GM18507 (cell line): Measurements from ENCODE around the gene EFCAB12.
"Not testable (repeated sequence)": the region's sequence is repeated elsewhere in the genome, so short reads cannot be mapped to it uniquely, and the experiment has no call there.

Source experiments
- DNase-seq: peaks from one replicate; pipeline ENCODE4 v3.0.0; 2011; ENCODE audit warnings: low read depth; ENCODE audit not compliant: insufficient read length; ENCODE audit errors: extremely low spot score
- FAIRE-seq: peaks from 2 replicates; lab custom pipeline; 2011; peaks lifted over from hg19 to GRCh38; lab: Jason Lieb, UNC

EFCAB12 gene

DNA sequence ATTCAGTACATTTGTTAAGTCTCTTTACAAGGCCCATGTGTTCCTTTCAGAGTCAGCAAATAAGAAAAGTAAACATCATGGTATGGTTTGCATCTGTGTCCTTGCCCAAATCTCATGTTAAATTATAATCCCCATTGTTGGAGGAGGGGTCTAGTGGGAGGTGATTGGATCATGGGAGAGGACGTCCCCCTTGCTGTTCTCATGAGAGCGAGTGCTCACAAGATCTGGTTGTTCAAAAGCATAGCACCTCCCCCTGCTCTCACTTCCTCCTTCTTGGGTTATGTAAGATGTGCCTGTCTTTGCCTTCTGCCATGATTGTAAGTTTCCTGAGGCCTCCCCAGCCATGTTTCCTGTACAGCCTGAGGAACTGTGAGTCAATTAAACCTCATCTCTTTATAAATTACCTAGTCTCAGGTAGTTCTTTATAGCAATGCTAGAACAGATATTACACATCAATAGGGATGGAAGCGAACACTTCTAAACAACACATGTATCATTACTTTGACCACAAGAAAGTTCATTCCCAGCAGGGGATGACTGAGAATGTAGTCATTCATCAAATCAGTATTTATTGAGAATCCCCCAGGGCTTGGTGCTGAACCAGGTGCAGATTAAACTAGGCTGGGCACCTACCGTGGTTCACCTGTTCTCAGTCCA is 4.1 kb downstream of the EFCAB12 start:
- peak; percentile 76 for FAIRE-seq
- DNase-seq = no peak

DNA sequence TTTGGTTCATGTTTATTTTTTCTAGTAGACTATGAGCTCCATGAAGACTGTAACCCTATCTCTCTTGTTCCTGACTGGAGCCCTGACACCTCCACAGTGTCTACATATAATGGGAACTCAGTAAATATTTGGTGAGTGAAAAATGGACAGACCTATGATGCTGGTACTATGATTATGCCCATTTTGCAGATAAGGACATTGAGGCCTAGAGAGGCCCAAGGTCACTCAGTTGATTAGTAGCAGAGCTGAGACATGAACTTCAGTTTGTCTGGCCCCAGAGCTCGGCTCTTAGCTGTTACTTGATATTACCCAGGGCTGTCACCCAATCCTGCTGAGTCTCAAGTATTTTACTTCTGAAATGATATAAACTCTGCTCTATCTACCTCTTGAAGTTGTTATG is 5.5 kb downstream of the EFCAB12 start:
- no peak for DNase-seq
- FAIRE-seq = no peak

DNA sequence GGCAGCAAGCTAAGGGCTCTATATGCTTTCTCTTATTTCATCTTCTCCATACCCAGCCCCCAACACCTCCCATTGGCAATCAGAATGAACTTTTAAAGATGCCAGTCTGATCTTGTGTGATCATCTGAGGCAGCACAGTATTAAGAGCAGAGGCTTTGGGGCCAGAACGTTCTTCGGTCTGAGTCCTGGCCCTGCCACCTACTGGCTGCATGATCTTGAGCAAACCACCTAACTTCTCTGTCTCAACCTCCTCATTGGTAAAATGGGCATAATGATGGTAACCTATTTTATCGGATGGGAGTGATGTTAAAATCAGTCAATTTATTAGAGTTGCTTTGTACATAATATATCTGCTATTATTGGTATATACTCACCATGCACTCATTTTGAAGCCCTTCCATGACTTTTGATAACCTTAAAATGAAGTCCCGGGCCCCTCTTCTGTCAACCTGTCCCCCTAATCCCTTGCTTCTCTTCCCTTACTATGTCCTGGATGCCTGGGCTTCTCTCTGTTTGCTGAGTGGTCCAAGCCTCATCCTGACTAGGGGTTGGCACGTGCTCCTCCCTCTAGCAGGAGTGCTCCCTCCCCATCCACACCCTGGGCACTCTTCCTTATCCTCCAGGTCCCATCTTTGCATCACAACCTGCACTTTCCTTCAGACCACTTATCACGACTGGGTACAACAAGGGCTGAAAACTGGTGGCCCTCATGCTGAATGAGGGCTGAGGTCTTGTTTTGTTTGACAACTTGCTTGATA is 6.3 kb downstream of the EFCAB12 start:
- no peak for FAIRE-seq
- no peak for DNase-seq

DNA sequence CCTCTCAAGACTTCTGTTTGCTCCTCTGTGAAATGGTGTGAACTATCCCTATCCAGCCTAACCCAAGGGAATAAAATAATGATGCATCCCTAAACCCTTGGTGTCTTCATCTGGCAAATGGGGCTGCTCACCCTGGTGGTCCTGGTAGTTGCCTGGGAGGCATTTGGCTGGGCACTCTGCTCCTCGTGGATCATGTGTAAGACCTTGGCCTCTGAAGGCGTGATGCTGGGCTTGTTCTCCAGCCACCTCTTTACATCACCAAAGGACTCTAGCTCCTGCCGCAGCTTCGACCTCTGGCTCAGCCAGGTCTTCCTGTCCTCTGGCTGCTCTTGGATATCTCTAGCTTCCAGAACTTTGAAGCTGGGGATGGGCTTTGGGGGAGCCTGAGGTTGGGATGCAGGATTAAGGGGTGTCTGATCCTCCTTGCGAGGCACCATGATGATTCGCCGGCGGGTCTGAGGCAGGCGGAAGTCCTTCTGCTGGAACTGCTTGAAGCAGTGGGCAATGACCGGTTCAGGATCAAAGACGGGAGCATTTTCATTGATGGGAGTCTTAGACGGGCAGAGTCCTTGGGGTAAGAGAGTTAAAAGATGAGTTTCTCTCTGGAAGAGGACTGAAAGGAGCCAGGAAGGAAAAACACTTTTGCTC is 7.1 kb downstream of the EFCAB12 start:
- DNase-seq = no peak
- FAIRE-seq = no peak

DNA sequence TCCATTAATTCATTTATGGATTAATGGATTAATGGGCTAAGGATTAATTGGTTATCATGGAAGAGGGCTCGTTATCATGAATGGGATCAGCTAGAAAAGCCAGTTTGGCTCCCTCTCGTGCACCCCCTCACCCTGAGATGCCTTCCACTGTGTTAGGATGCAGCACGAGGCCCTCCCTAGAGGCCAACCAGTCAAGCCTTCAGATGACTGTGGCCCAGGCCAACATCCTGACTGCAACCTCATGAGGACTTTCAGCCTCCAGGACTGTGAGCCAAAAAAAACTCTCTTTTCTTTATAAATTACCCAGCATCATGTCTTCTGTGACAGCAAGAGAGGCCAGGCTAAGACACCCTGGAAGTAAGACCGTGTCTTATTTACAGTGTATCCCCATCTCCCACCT is 9.0 kb downstream of the EFCAB12 start:
- no peak for DNase-seq
- no peak for FAIRE-seq

DNA sequence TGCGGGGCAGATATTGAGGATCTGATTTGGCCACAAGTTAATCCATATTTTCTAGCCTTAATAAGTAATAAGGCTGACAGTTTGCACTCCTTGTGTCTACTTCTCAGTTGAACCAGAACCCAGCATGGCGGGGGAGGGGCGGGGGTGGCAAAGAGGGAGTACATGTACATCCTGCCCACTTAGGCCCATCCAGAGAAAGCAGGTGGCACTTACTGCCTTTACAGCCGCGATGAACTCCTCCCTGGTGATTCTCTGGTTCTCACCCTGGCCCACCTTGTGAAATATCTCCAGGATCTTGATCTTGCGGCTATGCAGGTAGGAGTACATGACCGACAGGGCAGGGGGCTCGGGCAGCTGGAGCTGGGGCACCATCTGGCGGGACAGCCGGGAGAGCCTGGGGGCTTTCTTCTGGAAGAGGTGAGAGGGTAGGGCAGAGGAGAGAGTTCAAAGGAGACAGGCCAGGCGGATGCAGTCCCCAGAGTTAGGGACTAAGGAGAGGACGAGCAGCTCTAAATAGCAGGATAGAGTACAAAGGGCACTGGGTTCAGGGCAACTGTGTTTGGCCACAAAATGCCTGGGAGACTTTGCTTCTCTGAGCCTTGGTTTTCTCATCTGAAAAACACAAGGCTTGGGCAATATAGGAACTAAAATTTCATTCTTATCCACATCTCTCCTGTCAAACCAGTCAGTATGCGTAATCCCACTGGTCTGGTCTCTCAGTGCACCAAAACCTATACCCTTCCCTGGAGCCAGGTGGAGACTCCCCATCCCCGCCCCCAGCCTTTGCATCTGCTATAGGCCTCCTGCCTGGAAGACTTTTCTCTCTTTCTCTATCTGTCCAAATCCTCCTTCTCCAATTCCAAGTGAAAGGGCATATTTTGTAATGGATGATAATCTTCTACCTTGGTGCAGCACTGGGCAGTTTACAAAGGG is 10.1 kb downstream of the EFCAB12 start:
- FAIRE-seq = no peak

DNA sequence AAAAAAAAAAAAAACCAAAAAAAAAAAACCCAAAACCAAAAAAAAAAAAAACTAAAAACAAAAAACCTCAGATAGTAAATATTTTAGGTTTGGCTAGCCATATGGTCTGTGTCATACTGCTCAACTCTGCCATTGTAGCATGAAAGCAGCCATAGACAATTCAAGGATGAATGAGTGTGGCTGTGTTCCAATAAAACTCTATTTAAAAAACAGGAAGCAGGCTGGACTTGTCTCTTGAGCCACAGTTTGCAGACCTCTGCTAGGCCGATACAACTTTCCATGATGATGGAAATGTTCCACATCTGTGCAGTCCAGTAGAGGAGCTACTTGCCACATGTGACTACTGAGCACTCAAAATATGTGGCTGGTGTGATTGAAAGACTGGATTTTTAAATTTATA is 11.1 kb downstream of the EFCAB12 start:
- no peak for DNase-seq
- no peak for FAIRE-seq

More for the DNA sequence above, 10.1 kb downstream of the EFCAB12 start:
- DNase-seq = no peak

DNA sequence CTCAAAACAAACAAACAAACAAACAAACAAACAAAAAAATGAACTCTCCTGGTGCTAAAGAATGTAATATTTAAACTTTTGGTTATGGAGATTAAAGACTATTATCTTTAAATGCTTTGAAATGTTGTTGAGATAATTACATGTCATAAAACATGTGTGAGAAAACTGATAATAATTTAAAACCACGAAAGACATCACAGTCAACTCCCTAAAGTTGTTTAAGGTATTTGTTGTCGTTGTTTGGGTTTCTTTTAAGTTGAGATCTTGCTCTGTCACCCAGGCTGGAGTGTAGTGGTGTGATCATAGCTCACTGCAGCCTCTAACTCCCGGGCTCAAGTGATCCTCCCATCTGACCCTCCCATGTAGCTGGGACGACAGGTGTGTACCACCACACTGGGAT is 12.0 kb downstream of the EFCAB12 start:
- FAIRE-seq (no peak), DNase-seq (no peak)

DNA sequence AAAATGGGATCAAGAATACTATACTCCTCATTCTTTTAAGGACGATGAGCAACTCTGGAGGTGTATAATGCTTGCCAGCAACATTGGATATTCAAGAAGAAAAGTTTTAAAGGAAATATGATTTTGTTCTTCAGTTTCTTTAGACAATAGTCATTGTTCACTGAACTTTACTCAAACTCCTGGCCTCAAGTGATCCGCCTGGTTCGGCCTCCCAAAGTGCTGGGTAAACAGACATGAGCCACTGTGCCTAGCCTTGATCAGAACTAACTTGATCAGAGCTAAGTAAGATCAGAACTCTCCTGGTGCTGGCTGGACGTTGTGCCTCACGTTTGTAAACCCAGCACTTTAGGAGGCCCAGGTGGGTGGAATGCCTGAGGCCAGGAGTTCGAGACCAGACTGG is 12.6 kb downstream of the EFCAB12 start:
- DNase-seq (no peak), FAIRE-seq (no peak)

DNA sequence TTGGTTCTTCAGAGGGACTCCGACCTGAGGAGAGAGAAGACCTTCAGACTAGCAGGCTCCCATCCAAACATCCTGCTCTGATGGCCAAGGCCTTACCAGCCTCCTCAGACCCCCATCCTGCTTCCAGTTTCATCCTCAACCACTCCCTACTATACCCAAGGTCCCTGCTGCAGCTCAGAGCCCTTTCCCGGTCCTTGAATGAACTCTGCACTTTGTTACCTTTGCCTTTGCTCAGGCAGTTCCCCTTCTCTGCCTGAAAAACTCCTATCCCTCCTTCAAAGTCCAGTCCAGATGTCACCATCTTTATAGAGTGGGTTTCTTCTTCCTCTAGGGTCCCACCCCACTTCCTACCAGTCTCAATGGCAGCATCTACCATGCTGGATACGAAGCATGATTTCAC is 13.1 kb downstream of the EFCAB12 start:
- FAIRE-seq (no peak), DNase-seq (no peak)

DNA sequence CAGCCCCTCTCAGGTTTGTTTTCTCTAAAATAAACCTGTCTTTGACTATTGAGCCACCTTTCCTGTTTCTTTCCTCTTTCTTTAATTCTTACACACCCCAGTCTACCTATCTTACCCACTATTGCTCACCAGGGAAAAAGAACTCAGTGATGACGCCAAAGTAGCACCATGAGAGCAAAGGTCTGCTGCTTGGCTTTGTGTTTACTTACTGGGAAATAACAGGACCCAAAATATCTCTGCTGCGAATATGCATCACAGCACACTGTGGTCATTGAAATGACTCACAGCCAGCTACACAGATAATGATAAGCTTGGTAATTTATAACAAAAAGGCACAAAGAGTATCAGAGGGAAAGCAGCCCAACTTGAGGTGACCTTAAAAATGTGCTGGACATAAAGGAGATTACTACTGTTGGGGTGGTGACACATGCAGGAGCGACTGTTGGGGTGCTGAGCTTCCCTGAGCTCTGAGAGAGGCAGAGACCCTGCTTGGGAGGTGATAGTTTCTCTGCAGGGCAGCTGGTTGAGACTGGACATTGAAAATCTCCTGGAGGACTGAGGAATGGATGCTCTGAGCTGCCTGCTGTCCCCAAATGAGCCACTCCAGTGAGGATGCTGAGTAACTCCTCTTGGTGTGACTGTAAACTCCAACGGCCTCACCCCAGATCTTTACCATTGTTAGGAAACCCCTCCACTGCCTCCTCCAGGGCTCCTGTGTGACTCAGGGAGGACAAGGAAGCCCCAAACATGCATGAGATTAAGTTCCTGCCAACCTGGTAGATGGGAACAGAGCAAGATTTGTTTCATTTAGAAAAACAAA is 14.5 kb downstream of the EFCAB12 start:
- FAIRE-seq = peak; percentile 42
- peak; percentile 23 for DNase-seq

DNA sequence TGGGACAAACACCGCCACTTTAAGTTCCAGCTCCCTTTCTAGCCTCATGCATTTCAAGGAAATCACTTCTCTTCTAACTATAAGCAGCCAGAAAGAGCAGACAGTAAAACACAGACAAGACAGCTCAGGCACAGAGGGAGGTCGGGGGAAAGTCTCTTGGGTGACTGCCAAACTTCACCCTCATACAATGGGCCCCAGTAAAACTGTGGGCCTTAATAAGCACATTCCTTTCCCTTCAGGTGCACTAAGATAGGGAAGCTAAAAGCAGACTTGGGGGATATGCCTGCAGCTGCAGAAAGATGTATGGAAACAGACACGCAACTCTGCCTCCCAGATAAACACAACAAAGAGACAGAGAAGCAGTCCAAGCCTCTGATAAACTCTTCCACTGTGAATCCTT is 15.2 kb downstream of the EFCAB12 start:
- DNase-seq, FAIRE-seq: not testable (repeated sequence)

DNA sequence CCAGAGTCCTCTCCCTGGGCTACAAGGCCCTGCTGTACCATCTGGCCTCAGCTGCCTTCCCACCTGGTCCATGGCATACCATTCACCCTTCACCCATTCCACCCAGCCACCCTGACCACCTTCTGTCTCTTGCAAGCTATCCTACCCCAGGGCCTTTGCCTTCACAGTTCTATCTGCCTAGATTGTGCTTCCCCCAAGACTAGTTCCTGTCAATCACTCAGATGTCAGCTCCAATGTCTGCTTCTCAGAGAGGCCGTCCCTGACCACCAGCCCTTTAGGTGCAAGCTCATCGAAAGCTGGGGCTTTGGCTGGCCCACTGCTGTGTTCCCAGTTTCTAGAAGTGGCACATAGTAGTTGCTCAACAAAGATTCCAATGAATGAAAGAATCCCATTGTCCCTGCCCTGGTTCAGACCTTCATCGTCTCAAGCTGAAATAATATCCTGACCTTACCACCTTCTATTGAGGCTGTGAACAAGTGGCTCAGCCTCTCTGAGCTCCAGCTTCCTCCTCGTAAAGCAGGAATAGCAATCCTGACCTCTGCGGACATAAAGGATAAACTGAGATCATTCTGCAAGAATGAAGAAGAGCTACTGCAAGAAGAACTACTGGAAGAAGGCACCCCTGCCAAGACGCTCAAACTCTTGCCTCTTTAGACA is 15.8 kb downstream of the EFCAB12 start:
- FAIRE-seq (no peak), DNase-seq (no peak)

DNA sequence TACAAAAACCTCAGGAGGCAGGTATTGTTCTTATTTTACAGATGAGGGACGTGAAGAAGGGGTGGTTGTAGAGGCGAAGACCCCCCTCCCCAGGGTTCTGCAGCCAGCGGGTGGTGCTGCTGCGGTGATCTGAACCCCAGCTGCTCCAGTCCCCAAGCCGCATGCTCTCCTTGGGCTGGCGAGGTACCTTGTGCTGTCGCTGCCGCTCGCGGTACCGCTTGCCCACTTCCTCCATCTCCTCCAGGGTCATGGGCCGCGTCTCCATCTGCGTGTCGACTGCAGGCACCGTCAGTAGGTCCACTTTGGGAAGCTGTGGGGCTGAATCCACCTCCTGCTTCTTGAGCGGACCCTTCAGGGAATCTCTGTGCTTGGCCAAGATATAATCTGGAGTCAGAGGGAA is 17.5 kb downstream of the EFCAB12 start:
- FAIRE-seq (no peak), DNase-seq (no peak)

DNA sequence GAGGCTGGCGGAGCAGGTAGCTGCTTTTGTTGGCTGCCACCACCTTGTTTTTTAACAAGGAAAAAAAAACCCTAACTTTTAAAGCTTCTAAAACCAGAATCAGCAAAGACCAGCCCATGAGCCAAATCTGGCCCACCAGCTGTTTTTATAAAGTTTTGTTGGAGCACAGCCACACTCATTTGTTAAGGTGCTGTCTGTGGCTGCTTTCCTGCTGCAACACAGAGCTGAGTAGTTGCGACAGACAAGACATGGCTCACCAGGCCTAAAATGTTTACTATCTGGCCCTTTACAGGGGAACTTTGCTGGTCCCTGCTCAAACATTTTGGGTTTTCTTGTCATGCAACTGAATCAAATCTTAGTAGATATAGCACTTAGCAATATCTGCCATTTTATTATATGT is 18.9 kb downstream of the EFCAB12 start:
- no peak for FAIRE-seq
- no peak for DNase-seq

DNA sequence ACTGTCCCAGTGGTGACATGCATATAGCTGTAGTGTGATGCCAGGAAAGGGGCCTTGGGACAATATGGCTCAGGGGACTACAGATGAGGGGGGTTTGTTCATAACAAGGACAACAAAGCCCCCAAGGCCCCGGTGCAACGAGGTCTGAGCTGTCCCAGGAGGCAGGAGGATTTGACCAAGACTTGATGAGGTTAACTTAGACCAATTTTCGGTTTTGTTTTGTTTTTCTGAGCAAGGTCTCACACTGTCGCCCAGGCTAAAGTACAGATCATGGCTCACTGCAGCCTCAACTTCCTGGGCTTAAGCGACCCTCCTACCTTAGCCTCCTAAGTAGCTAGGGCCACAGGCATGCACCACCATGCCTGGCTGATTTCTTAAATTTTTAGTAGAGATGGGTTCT is 23.8 kb downstream of the EFCAB12 start:
- DNase-seq = no peak
- FAIRE-seq = peak; percentile 71

DNA sequence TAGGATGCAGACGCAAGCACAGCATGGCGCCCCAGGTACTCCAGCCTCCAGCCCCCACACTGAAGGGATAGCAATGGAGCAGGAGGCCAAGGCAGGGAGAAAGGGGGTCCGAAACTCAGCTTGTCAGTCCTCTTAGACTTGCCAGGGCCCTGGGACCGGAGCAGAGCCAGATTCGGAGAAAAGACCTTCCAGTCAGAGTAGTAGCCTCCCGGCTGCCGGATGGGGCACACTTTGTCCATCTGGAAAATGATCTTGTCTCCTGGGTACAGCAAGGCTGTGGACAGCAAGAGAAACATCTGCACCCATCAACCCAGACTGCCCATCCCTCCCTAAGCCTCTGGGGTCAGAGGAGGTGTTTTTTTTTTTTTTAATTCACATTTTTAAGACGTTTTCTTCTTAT is 24.3 kb downstream of the EFCAB12 start:
- DNase-seq (no peak), FAIRE-seq (no peak)

DNA sequence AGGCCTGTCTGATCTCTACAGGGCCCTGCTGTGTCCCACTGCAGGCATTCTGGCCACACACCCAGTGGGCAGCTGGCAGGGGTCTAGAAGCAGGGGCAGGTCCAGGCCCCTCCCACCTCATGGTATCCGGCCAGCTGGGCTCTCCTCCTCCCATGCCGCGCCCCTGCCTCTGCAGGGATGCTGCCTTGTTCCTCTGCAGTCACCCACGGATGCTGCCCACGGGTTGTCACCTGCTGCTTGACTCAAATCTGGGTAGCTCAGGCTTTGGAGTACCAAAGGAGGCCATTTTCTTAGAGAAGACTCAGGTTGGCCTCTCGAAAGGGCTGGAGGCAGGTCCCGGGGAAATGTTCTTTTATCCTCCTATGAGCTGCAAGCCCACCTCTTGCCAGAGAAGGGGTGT is 25.0 kb downstream of the EFCAB12 start:
- no peak for FAIRE-seq
- no peak for DNase-seq

DNA sequence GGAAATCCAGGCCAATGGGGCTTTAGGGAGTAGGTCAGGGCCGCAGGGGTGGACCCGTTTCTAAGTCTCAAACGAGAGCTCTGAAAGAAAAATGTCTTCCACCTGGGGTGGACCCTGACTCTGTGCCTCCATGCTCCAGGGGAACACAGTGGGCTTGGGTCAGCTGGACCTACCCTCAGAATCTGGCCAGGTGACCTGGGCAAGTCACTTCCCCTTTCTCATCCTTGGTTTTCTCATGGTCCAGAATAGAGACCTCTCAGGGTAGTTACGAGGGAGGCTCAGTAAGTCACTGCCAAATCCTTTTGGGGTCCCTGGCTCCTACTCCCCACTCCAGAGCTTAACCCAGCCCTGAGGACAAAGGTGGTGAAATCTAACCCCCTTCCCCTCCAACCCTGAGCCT is 25.8 kb downstream of the EFCAB12 start:
- DNase-seq = no peak
- no peak for FAIRE-seq
